Natural killer cell (primary cell): ENCODE results near the gene CACNA2D4. TPM values are rescaled to one million over a fixed set of nuclear protein-coding genes. Genes with fewer than 3 reads are reported as not detected.

Source experiments
- ATAC-seq, 3 donors: fragments of 150-1000 bp in 2 of 3; fragments of 200-7000 bp in 1 of 3; cut with Tn5 transposase; 1 replicate in 1 of 3; 2 replicates in 2 of 3; pipeline ENCODE4 v1.10.0; 2021; ENCODE audit warnings: mild to moderate bottlenecking in 2 of 3, moderate library complexity in 2 of 3
- DNase-seq, 2 donors: peaks; one replicate each; pipeline versions ENCODE4 v3.0.0 to v3.0.0-alpha.2; 2013 to 2021; ENCODE audit warnings: mixed read lengths in 1 of 2
- H3K27ac ChIP-seq: one replicate; pipeline ENCODE4 v1.5.1; 2013; ENCODE audit warnings: mild to moderate bottlenecking, low read length
- H3K27me3 ChIP-seq: one replicate; pipeline ENCODE4 v1.6.1; 2013; ENCODE audit warnings: low read length; ENCODE audit not compliant: control insufficient read depth, insufficient read depth
- H3K36me3 ChIP-seq: one replicate; pipeline ENCODE4 v1.6.1; 2013; ENCODE audit warnings: low read length; ENCODE audit not compliant: control insufficient read depth, insufficient read depth
- H3K4me1 ChIP-seq: one replicate; pipeline ENCODE4 v1.6.1; 2013; ENCODE audit warnings: low read length; ENCODE audit not compliant: control insufficient read depth, insufficient read depth
- H3K4me3 ChIP-seq: one replicate; pipeline ENCODE4 v1.5.1; 2013; ENCODE audit warnings: low read length
- H3K9me3 ChIP-seq: one replicate; pipeline ENCODE4 v1.6.1; 2013; ENCODE audit warnings: low read length; ENCODE audit not compliant: control insufficient read depth, insufficient read depth
- H3K27ac Mint-ChIP-seq, 2 donors: one replicate each; pipeline ENCODE4 v1.8.0; 2022; ENCODE audit warnings: mild to moderate bottlenecking in 2 of 2, mixed read lengths in 2 of 2, moderate library complexity in 1 of 2
- H3K27me3 Mint-ChIP-seq, 2 donors: one replicate each; pipeline ENCODE4 v1.8.0; 2022; ENCODE audit warnings: low read depth in 2 of 2, mixed read lengths in 2 of 2
- H3K36me3 Mint-ChIP-seq: one replicate; pipeline ENCODE4 v1.8.0; 2022; ENCODE audit warnings: mixed read lengths
- H3K4me1 Mint-ChIP-seq, 2 donors: one replicate each; pipeline ENCODE4 v1.8.0; 2022; ENCODE audit warnings: mixed read lengths in 2 of 2
- H3K4me3 Mint-ChIP-seq: one replicate; pipeline ENCODE4 v1.8.0; 2022; ENCODE audit warnings: mild to moderate bottlenecking, moderate library complexity, mixed read lengths
- H3K9me3 Mint-ChIP-seq, 2 donors: one replicate each; pipeline ENCODE4 v1.8.0; 2022; ENCODE audit warnings: mixed read lengths in 2 of 2
- CTCF ChIP-seq: fragments of 200-600 bp; IDR thresholded peaks from one replicate; pipeline ENCODE4 v1.8.0; 2022; ENCODE audit warnings: antibody characterized with exemption
- WGBS: methylation state at CpG from one replicate; pipeline ENCODE4 v1.1.7; 2013; ENCODE audit warnings: missing lambda C conversion rate; ENCODE audit not compliant: insufficient coverage; 5-methylcytosine and 5-hydroxymethylcytosine counted together
- intact Hi-C: fragments of 100-400 bp; cut with micrococcal nuclease; formaldehyde crosslinking; loops from one replicate; pipeline ENCODE4 v1.14.2; 2022
- total RNA-seq, 4 donors: library from RNA; stranded (reverse); fragments of 120-200 nt in 1 of 4; gene quantifications; one replicate each; pipeline versions ENCODE4 v1.2.3 to v1.2.4, GENCODE V29; 2013 to 2022

Gene CACNA2D4
- total RNA-seq, 3 donors from 2014 or later (not counting 1 experiment from before 2014, with no cell fraction given), result 26.5 to 49.6 (median 34.9) TPM

GRCh38 chr12:1865284-1865866, 53.1 kb downstream of the CACNA2D4 start:
- Mint-ChIP-seq H3K4me3 (no peak overlapping the region), H3K36me3 (no peaks in the 10 kb centered on the region), H3K9me3 (no peaks in the 10 kb centered on the region), H3K27me3 (peaks cover 25 to 39% of the 10 kb centered on the region in 2 donors), H3K4me1 (no peaks in the 10 kb centered on the region), H3K27ac (no peak overlapping the region)
- Histone ChIP-seq H3K9me3 (no peaks in the 10 kb centered on the region), H3K27me3 (no peaks in the 10 kb centered on the region), H3K27ac (no peak overlapping the region), H3K36me3 (no peaks in the 10 kb centered on the region), H3K4me3 (no peak overlapping the region), H3K4me1 (no peaks in the 10 kb centered on the region)
- TF ChIP-seq CTCF, result no peak
- DNase-seq (no peak), ATAC-seq (no peak)
- intact Hi-C loops, result no loop called here
- 94% methylated on average over 31 of the region's 32 CpGs for WGBS

- no peaks in the 10 kb centered on the region for H3K27me3 ChIP-seq
- no peak overlapping the region for H3K4me3 ChIP-seq
- H3K4me1 ChIP-seq, result no peaks in the 10 kb centered on the region
- H3K4me1 Mint-ChIP-seq, result no peaks in the 10 kb centered on the region
- no peak for TF ChIP-seq CTCF
- H3K36me3 Mint-ChIP-seq, result no peaks in the 10 kb centered on the region
- no peak overlapping the region for H3K27ac ChIP-seq
- no peaks in the 10 kb centered on the region for H3K9me3 ChIP-seq
- peaks cover 25 to 39% of the 10 kb centered on the region in 2 donors for H3K27me3 Mint-ChIP-seq
- no peak overlapping the region for H3K27ac Mint-ChIP-seq
- H3K36me3 ChIP-seq, result no peaks in the 10 kb centered on the region
- WGBS, result 66% methylated on average over 37 of the region's 37 CpGs
- no peaks in the 10 kb centered on the region for H3K9me3 Mint-ChIP-seq
- no peak for DNase-seq
- ATAC-seq, result no peak
- H3K4me3 Mint-ChIP-seq, result no peak overlapping the region
- intact Hi-C loops, result no loop called here
Observed at GRCh38 chr12:1864867-1865266, 53.6 kb downstream of the CACNA2D4 start.

GRCh38 chr12:1864456-1864855, 54.0 kb downstream of the CACNA2D4 start:
- Mint-ChIP-seq H3K4me1 (no peaks in the 10 kb centered on the region), H3K9me3 (no peaks in the 10 kb centered on the region), H3K27ac (no peak overlapping the region), H3K4me3 (no peak overlapping the region), H3K36me3 (no peaks in the 10 kb centered on the region), H3K27me3 (peaks cover 21 to 39% of the 10 kb centered on the region in 2 donors)
- ATAC-seq, result no peak
- DNase-seq, result no peak
- H3K9me3 ChIP-seq, result no peaks in the 10 kb centered on the region
- intact Hi-C loops, result no loop called here
- no peaks in the 10 kb centered on the region for H3K4me1 ChIP-seq
- H3K4me3 ChIP-seq, result no peak overlapping the region
- TF ChIP-seq CTCF, result no peak
- whole genome bisulfite sequencing, result 65% methylated on average over 27 of the region's 27 CpGs
- H3K27me3 ChIP-seq, result no peaks in the 10 kb centered on the region
- no peak overlapping the region for H3K27ac ChIP-seq
- H3K36me3 ChIP-seq, result no peaks in the 10 kb centered on the region

- WGBS, result 94% methylated on average over 16 of the region's 16 CpGs
- Histone ChIP-seq H3K4me3 (no peak overlapping the region), H3K9me3 (no peaks in the 10 kb centered on the region), H3K36me3 (no peaks in the 10 kb centered on the region), H3K27ac (no peak overlapping the region), H3K4me1 (no peaks in the 10 kb centered on the region), H3K27me3 (no peaks in the 10 kb centered on the region)
- ATAC-seq (no peak), DNase-seq (no peak)
- Mint-ChIP-seq H3K9me3 (no peaks in the 10 kb centered on the region), H3K27me3 (peaks cover 19 to 39% of the 10 kb centered on the region in 2 donors), H3K4me1 (no peaks in the 10 kb centered on the region), H3K36me3 (no peaks in the 10 kb centered on the region), H3K4me3 (no peak overlapping the region), H3K27ac (no peak overlapping the region)
- no peak for TF ChIP-seq CTCF
- intact Hi-C loops, result no loop called here
Observed at GRCh38 chr12:1863823-1864222, 54.6 kb downstream of the CACNA2D4 start.
